Measurements from ENCODE around the gene GEMIN8. TPM values are rescaled to one million over a fixed set of nuclear protein-coding genes. Genes with fewer than 3 reads are reported as not detected.

GEMIN8 gene, protein sequence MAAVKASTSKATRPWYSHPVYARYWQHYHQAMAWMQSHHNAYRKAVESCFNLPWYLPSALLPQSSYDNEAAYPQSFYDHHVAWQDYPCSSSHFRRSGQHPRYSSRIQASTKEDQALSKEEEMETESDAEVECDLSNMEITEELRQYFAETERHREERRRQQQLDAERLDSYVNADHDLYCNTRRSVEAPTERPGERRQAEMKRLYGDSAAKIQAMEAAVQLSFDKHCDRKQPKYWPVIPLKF
- total RNA-seq (2022; extraction: Qiagen RNA extraction; ENCODE audit: low read depth) = 8.8 to 10.8 TPM (median 10.1 TPM) in 5 replicates

GRCh38 chrX:14029425-14030173 lies at the start of gene GEMIN8:
GEMIN8 (minus strand) TSS chrX:14029892; CDS start chrX:14021478, 8,414 bp downstream.

Other genes with a start within 250 kb of the GEMIN8 start
- gene GPM6B, start 212.8 kb downstream of the GEMIN8 start, total RNA-seq (2022; extraction: Qiagen RNA extraction; ENCODE audit: low read depth) = 0.03 to 0.30 TPM in 2 of 5 replicates, not detected in the others